ENCODE data around the gene CCND3.

- TF ChIP-seq CTCF (IDR thresholded peaks at IDR 0.05) (no peak), POLR2A (IDR thresholded peaks at IDR 0.05) (no peak)
These were observed 14.4 kb downstream of the CCND3 start for GRCh38 chr6:41927253-41927652.

Data from esophagus squamous epithelium (tissue), 4 donors.